ENCODE results near the gene TRIM29.
"Not testable (repeated sequence)": the region's sequence is repeated elsewhere in the genome, so short reads cannot be mapped to it uniquely, and the experiment has no call there.

TRIM29 gene

DNA sequence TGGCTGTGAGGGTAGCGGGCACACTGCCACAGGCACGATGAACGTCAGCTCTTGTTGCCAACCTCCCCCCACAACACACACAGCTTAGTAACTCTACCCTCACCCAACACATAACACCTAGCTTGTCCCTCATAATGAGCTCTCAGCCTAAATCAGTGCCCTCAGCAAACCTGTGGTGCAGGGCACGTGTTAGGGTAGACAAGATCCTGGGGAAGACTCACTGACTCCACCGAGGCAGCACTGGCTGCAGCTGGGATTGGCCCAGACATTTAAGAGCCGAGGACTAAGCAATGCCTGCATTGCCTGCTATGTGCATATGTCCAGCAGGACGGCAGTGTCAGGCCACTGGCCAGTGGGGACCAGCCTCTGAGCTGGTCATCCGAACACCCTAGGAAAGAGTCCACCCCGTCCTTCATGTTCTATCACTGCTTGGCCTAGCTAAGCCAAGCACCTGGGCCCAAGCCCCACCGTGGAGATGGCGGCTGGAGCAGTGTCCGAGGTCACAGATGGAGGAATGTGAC is 32.9 kb upstream of the TRIM29 start:
- no peak for DNase-seq

DNA sequence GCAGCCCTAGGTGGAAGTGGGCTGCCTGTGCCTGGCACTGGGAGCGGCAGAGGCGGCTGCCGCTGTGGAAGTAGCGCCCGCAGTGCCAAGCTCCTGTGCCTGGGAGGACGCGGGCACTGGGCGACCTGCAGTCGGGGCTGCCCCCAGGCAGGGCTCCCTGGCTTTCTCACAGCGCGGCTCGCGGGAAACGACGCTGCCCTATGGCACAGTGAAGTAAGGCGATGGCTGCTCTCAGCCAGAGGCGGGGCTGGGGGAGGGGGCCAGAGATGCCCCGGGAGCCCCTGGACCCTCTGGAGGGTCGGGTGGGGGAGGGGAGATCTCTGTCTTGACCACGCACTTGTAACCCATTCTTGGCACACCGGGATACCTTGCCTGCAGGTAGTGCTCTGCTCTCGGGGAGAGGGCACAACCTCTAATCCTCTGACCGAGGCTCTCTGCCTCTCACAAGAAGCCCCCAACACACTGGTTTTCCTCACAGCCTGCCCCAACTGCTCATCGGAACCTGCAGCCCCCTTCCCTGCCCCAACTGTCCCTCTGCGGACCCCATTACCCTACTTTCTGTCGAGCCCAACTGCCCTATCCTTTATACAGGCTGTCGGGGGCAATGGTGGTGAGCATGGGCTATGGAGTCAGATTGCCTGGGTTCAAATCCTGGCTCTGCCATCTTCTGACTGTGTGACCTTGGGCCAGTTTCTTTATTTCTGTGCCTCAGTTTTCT is 32.2 kb upstream of the TRIM29 start:
- DNase-seq = no peak

DNA sequence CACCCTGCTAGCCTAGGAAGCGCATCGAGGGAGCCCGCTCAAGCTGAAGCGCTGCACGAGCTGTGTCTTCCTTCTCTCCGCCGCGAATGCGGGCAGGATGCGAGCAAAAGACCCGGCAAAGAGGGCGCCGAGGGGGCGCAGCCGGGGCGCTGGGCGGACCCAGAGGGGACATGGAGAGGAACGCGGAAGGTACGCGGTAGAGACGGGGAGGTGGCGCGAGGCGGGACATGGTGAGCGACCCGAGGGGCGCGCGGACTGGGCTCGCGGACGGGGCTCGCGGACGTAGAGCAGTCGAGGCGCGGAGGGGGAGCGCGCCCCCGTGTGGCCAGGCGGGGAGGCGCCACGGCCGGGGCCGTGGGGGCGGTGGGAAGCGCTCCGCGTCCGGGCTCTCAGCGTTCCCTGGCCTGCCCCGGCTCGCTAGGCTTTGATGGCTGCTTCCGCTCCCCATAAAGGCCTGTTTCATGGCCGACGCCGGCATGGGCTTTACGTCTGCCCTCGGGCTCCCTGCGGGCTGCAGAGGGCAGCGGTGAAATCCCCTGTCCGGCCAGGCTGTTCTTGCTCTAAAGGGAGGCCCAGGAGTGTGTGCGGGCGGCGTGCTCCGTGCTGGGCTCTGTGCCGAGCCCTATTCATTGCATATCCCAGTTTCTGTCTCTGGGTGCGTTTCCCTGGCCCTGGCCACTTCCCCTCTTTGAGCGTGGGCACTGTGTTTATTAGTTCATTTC is 31.2 kb upstream of the TRIM29 start:
- DNase-seq = peak; percentile 60 to 72

DNA sequence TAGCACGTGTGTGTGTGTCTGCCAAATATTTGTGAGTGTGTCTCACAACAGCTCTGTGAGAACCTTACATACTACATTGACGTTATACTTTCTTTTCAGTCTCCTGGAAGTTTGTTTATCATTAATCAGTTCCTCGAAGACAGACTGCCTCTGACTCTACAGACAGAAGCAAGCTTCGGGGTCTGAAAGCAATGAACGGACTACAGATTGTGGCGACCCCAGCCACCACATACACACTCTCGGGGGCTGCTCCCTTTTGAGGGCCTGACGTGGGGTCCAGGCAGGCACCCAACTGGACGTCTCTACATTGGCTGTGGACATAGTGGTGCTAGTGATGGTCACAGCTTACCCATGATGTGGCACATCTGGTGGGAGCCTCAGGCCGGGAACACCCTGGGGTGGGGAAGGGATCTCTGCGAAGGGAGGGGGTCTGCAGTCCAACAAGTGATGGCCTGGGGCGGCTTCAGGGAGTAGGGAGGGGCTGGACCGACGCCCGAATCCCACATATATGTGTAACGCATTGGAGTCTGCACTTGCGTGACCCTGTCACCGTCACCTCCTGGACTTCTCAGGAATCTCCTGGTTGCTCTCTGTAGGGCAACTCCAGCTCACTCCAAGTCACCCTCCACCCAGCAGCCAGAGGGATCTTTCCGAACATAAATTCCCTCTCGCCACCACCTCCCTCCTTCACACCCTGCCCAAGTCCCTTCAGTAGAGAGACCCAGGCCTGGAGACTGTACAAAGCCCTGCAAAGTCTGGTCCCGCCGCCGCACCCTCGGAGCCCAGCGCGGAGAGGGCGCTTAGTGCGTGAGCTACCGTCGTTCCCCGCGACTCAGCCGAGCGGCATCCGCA is 30.4 kb upstream of the TRIM29 start:
- DNase-seq = no peak

DNA sequence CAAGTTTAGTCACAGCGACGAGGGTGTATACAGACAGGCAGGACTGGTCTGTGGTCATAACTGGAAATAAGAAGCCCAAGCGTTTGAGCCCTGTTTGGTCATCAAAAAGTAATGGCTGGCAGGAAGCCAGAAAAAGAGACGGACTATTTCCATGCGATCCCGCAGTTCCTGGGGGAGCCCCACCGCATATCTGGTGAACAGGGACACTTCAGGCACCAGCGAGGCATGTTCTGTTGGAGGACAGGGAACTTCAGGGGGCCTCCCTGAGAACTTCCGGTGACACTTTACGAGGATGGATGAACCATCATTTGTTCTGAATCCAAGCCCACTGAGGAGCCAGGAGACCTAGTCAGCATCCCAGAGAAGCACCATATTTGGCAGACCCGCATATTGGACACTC is 29.7 kb upstream of the TRIM29 start:
- no peak for DNase-seq

DNA sequence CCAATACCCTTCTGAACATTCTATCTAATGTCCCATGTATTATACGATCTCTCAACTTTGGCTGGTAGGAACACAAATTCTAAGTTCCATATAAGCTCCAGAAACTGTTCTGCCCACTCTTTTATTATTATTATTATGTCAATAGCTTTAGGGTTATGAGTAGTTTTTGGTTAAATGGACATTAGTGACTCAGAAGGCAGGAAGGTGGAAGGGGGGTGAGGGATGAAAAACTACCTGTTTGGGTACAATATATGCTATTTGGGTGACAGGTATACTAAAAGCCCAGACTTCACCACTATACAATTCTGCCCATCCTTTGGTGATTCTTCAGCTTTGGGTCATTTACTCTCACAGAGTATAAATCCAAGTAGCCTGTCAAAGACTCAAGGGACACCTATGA is 22.5 kb upstream of the TRIM29 start:
- no peak for DNase-seq

DNA sequence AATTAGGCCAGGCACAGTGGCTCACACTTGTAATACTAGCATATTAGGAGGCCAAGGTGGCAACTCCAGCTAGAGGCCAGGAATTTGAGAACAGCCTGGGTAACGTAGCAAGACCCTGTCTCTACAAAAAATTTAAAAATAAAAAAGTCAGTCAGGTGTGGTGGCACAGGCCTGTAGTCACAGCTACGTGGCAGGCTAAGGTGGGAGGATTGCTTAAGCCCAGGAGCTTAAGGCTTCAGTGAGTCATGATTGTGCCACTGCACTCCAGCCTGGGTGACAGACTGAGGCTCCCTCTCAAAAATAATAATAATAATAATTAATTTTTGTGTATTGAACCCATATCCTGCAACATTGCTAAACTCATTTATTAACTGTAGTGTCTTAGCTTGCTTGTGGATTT is 15.3 kb upstream of the TRIM29 start:
- no peak for DNase-seq

DNA sequence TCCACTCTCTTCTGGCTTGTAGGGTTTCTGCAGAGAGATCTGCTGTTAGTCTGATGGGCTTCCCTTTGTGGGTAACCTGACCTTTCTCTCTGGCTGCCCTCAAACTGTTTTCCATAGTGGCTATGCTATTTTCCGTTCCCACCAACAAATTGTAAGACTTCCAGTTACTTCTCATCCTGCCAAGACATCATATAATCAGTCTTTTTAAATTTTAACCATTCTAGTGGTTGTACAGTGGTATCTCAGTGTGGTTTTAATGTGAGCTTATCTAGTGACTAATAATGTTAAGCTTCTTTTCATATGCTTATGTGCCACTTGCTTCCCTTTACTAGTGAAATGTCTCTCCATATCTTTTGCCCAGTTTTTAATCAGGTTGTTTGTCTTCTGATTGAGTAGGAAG is 13.6 kb upstream of the TRIM29 start:
- DNase-seq = no peak

DNA sequence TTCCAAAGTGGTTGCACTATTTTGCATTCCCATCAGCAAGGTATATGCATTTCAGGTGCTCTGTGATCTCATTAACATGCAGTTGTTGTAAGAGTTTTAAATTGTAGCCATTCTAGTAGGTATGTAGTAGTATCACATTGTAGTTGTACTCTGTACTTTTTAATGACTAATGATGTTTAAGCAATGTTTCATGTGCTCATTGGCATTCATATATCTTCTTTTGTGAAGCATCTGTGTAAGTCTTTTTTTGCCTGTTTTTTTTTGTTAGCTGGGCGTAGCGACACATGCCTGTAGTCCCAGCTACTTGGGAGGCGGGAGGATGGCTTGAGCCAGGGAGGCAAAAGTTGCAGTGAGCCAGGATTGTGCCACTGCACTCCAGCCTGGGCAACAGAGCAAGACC is 11.3 kb upstream of the TRIM29 start:
- no peak for DNase-seq

DNA sequence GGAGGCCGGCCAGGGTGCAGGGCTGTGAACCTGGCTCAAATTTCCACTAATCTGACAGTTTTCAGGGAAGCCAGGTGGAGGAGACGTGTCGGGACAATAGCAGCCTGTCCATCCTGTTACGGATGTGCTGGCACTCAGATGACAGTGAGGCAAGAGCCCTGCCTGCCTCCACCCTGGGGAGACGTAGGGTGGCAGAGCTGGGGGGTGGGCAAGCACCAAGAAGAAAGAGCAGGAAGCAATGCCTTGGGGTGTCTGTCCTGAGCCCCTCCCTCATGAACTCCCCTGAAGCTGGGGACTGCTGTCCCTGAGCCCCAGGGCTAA is 10.0 kb upstream of the TRIM29 start:
- DNase-seq = no peak

DNA sequence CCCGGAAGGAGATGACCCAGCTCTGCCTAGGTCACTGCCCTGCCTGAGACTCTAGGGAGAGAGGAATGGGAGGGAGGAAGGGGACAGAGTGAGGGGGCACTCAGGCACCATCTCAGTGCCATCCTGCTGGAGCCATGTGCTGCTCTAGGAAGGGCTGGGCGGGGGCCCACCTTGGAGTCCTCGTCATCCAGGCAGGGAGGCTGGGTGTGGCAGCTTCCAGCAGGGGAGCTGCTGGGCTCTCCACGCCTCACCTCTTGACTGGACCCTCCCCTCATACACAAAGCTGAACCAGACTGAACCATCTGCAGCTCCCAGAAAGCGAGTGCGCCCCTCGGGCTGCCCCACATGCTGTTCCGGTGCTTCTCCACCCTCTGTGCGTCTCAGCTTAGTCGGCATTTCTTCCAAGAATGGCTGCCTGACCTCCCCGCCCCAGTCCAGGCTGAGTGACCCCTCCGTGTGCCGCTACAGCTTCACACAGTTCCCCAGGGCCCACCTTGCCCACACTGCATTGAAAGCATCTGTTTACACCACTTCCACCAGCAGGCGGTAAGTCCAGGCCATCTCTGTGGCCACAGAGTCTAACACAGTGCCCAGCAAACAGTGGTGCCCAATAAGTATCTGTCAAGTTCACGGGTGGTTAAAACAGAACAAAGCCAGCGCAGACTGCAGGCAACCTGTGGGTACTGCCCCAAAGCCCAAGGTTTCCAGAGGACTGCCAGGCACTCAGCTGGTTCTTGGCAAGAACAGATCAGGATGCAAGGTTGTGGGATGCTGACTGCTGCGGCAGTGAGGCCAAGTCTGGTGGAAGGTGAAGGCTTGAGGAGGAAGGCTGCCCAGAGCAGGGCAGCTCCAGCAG is 9.4 kb upstream of the TRIM29 start:
- DNase-seq = no peak

DNA sequence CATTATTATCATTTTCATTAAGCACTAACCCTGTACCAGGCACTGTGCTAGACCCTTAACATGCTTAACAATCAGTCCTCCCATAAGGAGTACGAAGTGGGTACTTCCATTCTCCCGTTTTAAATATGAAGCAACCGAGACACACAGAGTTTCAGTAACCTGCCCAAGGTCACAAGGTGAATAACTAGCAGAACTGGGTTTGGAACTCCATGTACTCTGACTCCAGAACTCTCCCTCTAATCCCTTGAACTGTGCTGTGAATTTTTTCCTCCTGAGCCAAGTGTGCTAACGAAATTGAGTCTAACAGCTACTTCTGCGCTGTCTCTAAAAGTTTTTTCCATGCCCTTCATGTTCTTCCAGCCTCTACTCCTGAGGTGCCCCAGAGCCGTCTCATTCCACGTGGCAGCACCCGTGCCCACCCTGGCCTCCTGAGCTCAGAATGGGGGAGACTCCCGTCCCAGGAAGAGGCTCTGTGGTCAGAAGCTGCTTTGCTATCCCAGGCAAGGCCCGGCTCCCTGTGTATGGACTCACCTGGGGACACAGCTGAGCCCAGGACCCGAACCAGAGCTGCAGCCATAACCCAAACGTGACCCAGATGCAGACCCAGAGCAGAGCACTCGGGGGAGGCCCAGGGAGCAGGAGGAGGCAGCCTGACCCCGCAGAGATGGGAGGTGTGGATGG is 8.6 kb upstream of the TRIM29 start:
- DNase-seq = no peak

DNA sequence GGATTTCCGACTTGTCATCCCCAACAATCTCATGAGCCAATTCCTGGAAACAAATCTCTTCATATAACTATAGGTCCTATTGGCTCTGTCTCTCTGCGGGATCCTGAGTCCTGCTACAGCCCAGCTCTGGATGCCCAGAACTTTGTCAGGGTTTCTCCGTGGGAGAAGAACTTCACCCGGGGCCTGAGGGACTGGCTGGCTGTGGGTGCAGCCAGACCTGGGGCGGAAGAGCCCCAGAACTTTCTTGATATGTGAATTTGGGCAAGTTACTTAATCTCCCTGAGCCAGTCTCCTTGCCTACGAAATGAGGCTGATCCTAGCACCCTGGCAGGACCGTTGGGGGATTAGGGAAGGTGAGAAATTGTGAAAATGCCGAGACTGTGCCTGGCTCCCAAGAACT is 6.6 kb upstream of the TRIM29 start:
- DNase-seq = no peak

DNA sequence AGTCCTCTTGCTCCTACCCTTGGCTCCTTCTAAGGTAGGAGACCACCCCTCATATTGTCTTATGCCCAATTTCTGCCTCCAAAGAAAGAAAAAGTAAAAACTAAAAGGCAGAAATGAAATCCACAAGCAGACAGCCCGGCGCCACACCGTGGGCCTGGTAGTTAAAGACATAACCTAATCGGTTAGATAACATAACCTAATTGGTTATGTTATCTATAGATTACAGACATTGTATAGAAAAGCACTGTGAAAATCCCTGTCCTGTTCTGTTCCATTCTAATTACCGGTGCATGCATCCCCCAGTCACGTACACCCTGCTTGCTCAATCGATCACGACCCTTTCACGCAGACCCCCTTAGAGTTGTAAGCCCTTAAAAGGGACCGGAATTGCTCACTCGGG is 5.6 kb upstream of the TRIM29 start:
- not testable (repeated sequence) for DNase-seq

DNA sequence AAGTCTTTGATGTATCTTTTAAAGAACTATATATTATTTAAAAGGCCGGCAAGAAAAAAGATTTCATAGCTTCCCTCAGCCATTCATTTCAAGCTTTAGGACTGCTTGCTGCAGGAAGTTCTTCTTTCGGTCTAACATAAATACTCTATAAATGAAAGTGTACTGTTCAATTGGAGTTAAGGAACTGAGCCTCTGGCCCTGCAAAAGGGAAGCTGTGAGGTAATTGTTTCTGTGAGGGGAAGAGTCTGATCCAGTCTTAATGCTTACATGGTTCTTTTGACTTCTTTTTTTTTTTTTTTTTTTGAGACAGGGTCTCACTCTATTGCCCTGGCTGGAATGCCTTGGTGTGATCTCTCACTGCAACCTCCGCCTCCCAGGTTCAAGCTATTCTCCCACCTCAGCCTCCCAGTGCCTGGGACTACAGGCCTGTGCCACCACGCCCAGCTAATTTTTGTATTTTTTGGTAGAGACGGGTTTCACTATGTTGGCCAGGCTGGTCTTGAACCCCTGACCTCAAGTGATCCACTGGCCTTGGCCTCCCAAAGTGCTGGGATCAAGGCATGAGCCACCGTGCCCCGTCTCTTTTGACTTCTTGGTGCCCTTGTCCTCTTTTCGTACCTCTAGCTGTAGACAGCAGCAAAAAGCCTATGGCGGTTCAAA is 4.7 kb upstream of the TRIM29 start:
- DNase-seq = no peak

DNA sequence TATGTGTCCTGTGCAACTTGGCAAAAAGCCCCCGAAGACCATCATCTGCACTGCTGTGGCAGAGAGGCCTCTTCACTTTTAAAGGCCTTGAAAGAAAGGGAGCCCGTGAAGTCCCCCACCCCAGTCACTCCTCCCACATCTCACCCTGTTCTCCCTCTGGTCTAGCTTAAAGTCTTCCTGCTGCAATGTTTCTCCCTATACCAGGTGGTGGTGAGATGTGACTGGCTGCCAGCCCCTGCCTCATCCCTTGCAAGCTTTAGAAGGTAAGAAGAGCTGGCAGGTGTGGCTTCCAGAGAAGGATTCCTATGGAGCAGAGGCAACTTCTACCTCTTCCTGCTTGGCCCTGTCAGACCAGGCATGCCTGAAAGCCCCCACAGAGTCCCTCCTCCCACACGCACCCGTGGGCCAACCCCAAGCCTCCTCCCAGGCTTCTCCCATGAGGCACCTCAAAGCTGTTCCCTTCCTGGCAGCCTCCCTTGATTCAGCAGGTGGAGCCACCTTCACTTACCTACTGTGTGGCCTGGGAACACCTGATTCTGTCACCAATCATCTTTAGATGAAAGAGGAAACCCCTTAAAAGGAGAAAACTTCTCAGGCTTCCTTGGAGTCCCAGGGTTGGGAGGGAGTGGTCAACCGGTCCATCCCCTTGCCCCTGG is 4.0 kb upstream of the TRIM29 start:
- DNase-seq = no peak

DNA sequence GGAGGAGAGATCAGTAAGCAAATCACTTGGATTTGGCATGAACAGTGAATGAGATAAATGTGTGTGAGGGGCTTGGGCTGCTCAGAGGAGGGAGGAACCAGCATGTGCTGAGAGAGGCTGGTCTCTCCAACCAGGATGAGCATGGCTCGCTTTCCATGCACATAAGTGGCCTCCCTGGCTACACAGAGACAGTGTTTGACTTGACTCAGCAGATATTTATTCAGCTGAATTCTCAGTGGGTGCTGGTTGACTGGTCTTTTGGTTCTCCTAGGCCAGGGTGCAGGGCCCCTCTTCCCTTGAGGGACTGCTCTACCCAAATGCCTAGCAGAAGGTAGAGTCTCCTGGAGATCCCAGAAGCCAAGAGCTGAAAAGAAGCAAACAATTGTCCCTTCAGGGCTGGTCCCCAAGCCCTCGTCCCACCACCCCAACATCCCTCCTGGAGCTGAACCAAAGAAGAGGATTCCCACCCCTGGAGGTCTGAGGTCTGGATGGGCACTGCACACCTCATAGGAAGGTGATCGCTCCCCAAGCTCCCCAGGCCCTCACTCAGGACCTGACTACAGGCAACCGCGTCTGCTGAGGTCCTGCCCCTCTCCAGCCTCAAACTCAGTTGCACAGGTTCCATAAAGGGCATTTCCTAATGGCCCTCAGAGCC is 3.3 kb upstream of the TRIM29 start:
- DNase-seq = peak in 1 of 2 experiments; percentile 10

DNA sequence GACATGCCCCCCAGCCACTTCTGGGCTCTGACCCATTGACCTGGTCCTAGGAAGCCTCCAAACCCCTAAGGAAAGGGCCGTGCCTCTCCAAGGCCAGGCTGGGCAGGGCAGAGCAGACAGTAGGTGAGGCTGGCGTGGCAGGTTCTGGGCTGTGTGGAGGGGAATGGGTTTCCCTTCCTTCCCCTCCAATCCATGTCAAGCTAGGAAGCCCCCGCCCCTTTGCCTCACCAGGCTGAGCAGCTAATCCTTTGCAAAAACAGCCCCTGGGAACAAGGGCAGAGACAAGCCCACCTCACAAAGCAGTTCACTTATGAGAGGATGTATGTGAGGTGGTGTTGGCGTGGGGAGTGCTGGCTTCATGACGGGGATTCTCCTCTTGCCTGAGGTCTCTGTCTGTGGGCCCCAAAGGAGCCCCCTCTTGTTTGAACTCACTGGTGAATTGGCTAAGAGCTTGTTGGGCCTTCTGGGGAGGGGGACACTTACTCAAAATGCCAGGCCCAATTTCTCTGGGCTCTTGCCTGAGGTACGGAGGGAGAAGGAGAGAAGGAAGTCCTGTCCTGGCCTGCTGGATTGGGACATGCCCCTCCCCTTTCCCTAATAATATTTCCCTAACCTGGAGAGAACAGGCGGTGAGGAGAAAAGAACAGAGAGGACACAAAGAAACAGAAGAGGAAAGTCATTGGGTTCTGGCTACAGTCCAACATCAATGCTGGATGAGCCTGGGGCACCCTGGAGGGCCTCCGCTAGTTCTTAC is 1.6 kb upstream of the TRIM29 start:
- DNase-seq = no peak

DNA sequence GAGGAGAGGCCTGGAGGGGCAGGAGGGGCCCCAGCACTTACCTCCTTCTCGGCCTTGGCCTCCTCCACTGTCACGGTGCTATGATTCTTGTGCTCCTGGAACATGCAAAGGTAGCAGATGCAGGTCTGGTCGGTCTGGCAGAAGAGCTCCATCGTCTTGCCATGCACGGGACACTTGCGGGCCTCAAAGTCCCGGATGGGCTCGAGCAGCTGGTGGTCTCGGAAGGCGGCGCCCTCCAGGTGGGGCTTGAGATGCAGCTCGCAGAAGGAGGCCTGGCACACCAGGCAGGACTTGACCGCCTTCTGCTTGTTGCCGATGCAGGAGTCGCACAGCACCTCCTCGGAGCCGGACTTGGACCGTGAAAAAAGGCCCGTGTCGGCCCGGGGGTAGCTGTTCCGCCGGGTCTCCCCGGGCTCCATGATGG is 714 bp downstream of the TRIM29 start:
- DNase-seq = no peak

DNA sequence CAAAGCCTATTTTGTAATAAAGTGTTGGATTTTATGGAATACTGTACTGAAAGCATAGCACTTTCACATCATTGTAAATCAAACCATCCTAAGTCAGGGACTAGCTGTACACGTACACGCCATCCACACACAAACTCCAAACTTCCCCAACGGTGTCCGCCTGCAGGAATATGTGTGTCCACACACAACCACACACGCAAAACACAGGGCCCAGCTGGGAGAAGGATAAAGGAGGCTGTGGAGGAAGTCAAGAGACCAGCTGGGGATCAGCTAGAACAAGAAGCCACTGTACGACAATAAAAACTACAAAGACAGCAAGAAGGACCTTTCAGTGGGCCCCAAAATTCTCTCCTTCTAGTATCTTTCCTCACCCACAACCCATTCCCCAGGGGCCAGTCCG is 1.6 kb downstream of the TRIM29 start:
- no peak for DNase-seq

Data from NCI-H2081 (cell line).